ENCODE results near the gene SYP.

DNA sequence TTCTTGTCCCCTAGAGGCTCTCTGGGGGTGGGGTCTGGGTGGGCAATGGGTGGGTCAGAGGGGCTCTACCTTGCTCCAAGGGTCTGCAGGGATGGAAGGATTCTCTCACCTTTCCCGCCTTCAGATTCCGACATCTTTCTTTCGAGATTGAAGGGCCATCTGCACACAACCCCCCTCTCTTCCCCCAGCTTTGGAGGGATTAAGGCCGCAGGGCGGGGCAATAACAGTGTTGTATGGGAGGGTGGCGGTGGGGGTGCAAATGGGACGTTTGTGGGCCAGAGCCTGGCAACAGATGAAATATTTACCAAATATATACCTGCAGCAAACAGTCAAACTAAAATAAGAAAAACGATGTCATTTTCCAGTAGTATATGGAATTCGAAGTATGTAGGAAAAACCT is 33.2 kb upstream of the SYP start, which contains the start of gene CACNA1F:
- TF ChIP-seq, protein P1, sequence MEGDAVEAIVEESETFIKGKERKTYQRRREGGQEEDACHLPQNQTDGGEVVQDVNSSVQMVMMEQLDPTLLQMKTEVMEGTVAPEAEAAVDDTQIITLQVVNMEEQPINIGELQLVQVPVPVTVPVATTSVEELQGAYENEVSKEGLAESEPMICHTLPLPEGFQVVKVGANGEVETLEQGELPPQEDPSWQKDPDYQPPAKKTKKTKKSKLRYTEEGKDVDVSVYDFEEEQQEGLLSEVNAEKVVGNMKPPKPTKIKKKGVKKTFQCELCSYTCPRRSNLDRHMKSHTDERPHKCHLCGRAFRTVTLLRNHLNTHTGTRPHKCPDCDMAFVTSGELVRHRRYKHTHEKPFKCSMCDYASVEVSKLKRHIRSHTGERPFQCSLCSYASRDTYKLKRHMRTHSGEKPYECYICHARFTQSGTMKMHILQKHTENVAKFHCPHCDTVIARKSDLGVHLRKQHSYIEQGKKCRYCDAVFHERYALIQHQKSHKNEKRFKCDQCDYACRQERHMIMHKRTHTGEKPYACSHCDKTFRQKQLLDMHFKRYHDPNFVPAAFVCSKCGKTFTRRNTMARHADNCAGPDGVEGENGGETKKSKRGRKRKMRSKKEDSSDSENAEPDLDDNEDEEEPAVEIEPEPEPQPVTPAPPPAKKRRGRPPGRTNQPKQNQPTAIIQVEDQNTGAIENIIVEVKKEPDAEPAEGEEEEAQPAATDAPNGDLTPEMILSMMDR (IDR thresholded peaks at IDR 0.05) = no peak
- TF ChIP-seq POLR2A (IDR thresholded peaks at IDR 0.05) (no peak), EP300 (IDR thresholded peaks at IDR 0.05) (no peak)

Measured in ovary (tissue), 3 donors.